ENCODE measurements around the gene E2F2. TPM values are rescaled to one million over a fixed set of nuclear protein-coding genes. Genes with fewer than 3 reads are reported as not detected.
"Not testable (repeated sequence)": the region's sequence is repeated elsewhere in the genome, so short reads cannot be mapped to it uniquely, and the experiment has no call there.

Gene E2F2
- total RNA-seq, 3 donors from 2014 or later (not counting 1 experiment from before 2014, with no cell fraction given): 2.1 to 3.9 (median 3.2) TPM

DNA sequence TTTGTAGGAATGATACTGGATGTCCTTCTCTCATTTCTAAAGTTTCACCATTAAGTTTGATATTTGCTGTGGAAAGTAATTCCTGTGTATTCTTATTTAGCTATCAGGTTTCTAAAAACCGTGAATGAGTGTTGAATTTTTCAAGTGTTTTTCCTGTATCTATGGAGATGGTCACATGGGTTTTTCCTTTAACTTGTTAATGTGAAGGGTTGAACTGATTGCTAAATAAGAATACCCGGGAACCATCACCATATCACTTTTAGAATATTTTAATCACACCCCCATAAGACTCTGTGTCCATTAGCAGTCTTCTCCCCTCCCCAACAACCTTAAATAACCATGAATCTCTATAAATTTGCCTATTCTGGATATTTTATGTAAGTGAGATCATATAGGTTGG lies 30.6 kb downstream of the E2F2 start:
- H3K4me1 Mint-ChIP-seq: no peaks in the 10 kb centered on the region
- peaks cover 7% of the 10 kb centered on the region for H3K4me1 ChIP-seq (ENCODE audit: control insufficient read depth, insufficient read depth, low read length)
- WGBS (ENCODE audit: insufficient coverage): 22% methylated on average over 1 of the region's 2 CpGs
- H3K27me3 Mint-ChIP-seq (ENCODE audit: low read depth in 2 of 2): no peaks in the 10 kb centered on the region
- no peaks in the 10 kb centered on the region for H3K36me3 ChIP-seq (ENCODE audit: control insufficient read depth, insufficient read depth, low read length)
- DNase-seq: no peak
- no peak overlapping the region for H3K4me3 Mint-ChIP-seq
- no peak overlapping the region for H3K4me3 ChIP-seq (ENCODE audit: low read length)
- H3K27ac ChIP-seq (ENCODE audit: low read length): no peak overlapping the region
- intact Hi-C loops (cut with micrococcal nuclease): no loop called here
- H3K36me3 Mint-ChIP-seq: no peaks in the 10 kb centered on the region
- no peak for TF ChIP-seq CTCF (IDR thresholded peaks at IDR 0.05)
- no peaks in the 10 kb centered on the region for H3K9me3 Mint-ChIP-seq
- no peaks in the 10 kb centered on the region for H3K27me3 ChIP-seq (ENCODE audit: control insufficient read depth, insufficient read depth, low read length)
- no peak overlapping the region for H3K27ac Mint-ChIP-seq
- no peaks in the 10 kb centered on the region for H3K9me3 ChIP-seq (ENCODE audit: control insufficient read depth, insufficient read depth, low read length)
- ATAC-seq: no peak

- ATAC-seq (no peak), DNase-seq (no peak)
- Mint-ChIP-seq H3K9me3 (no peaks in the 10 kb centered on the region), H3K4me1 (no peaks in the 10 kb centered on the region), H3K36me3 (no peaks in the 10 kb centered on the region), H3K4me3 (no peak overlapping the region), H3K27ac (peak overlapping the region in 1 of 2 donors; percentile 29), H3K27me3 (ENCODE audit: low read depth in 2 of 2) (no peaks in the 10 kb centered on the region)
- TF ChIP-seq CTCF (IDR thresholded peaks at IDR 0.05): no peak
- intact Hi-C loops (cut with micrococcal nuclease): loop anchor here (1.0 to 5.0 kb wide), 2 partner anchors 41 to 139 kb away; no protein-coding TSS in a partner anchor
- Histone ChIP-seq H3K9me3 (ENCODE audit: control insufficient read depth, insufficient read depth, low read length) (no peaks in the 10 kb centered on the region), H3K27me3 (ENCODE audit: control insufficient read depth, insufficient read depth, low read length) (no peaks in the 10 kb centered on the region), H3K4me3 (ENCODE audit: low read length) (no peak overlapping the region), H3K4me1 (ENCODE audit: control insufficient read depth, insufficient read depth, low read length) (peaks cover 7% of the 10 kb centered on the region), H3K36me3 (ENCODE audit: control insufficient read depth, insufficient read depth, low read length) (no peaks in the 10 kb centered on the region), H3K27ac (ENCODE audit: low read length) (no peak overlapping the region)
- 90% methylated on average over 2 of the region's 3 CpGs for WGBS (ENCODE audit: insufficient coverage)
These were observed 33.1 kb downstream of the E2F2 start for GRCh38 chr1:23497777-23498439.

DNA sequence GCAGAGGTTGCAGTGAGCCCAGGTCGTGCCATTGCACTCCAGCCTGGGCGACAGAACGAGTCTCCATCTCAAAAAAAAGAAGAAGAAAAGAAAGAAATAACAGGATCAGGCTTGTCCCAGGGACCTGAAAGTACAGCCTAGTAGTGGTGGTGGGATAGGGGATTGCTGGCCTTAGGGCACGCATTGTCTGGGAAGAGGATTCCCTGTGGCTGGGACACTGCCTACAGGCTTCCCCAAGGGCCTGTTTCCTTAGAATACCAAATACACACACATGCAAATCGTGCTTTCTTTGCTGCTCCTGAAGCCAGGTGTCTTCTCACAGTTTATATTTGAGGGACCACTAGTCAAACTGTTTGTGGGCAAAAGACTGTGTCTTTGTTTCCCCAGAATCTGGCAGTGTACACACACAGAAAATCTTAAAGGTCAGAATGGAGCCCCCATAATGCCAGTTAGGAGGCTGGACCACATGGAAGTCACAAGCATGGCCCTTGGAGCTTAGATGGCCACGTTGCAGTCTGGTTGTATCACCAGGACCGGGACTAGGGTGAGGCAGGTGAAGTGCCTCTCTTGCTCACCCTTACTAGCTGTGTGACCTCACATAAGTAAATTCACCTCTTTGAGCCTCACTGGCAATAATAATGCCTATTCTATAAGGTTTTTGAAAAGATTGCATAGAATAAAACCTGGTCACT lies 34.4 kb downstream of the E2F2 start:
- Histone ChIP-seq H3K4me3 (ENCODE audit: low read length) (no peak overlapping the region), H3K27me3 (ENCODE audit: control insufficient read depth, insufficient read depth, low read length) (no peaks in the 10 kb centered on the region), H3K27ac (ENCODE audit: low read length) (no peak overlapping the region), H3K36me3 (ENCODE audit: control insufficient read depth, insufficient read depth, low read length) (no peaks in the 10 kb centered on the region), H3K9me3 (ENCODE audit: control insufficient read depth, insufficient read depth, low read length) (no peaks in the 10 kb centered on the region), H3K4me1 (ENCODE audit: control insufficient read depth, insufficient read depth, low read length) (peaks cover 7% of the 10 kb centered on the region)
- WGBS (ENCODE audit: insufficient coverage): 73% methylated on average over 7 of the region's 7 CpGs
- Mint-ChIP-seq H3K9me3 (no peaks in the 10 kb centered on the region), H3K36me3 (no peaks in the 10 kb centered on the region), H3K4me1 (no peaks in the 10 kb centered on the region), H3K4me3 (no peak overlapping the region), H3K27me3 (ENCODE audit: low read depth in 2 of 2) (peaks cover 4 to 10% of the 10 kb centered on the region in 2 donors), H3K27ac (no peak overlapping the region)
- DNase-seq (no peak), ATAC-seq (peak in 1 of 3 donors; percentile 15)
- TF ChIP-seq CTCF (IDR thresholded peaks at IDR 0.05): no peak
- intact Hi-C loops (cut with micrococcal nuclease): loop anchor here (1.0 to 5.0 kb wide), 2 partner anchors 43 to 141 kb away; no protein-coding TSS in a partner anchor

GRCh38 chr1:23494836-23495235 lies 36.2 kb downstream of the E2F2 start:
- H3K36me3 ChIP-seq (ENCODE audit: control insufficient read depth, insufficient read depth, low read length); H3K27me3 ChIP-seq (ENCODE audit: control insufficient read depth, insufficient read depth, low read length); H3K4me1 ChIP-seq (ENCODE audit: control insufficient read depth, insufficient read depth, low read length); H3K4me1 Mint-ChIP-seq; ATAC-seq; H3K9me3 ChIP-seq (ENCODE audit: control insufficient read depth, insufficient read depth, low read length); H3K27ac Mint-ChIP-seq; H3K9me3 Mint-ChIP-seq; H3K4me3 ChIP-seq (ENCODE audit: low read length); DNase-seq; H3K4me3 Mint-ChIP-seq; H3K36me3 Mint-ChIP-seq; H3K27ac ChIP-seq (ENCODE audit: low read length): not testable (repeated sequence)
- 83% methylated on average over 5 of the region's 6 CpGs for WGBS (ENCODE audit: insufficient coverage)
- peaks cover 12 to 23% of the 10 kb centered on the region in 2 donors for H3K27me3 Mint-ChIP-seq (ENCODE audit: low read depth in 2 of 2)
- intact Hi-C loops (cut with micrococcal nuclease): loop anchor here (5.0 kb wide), 1 partner anchor 142 kb away; no protein-coding TSS in a partner anchor

- H3K4me1 ChIP-seq (ENCODE audit: control insufficient read depth, insufficient read depth, low read length); H3K27ac Mint-ChIP-seq; H3K36me3 ChIP-seq (ENCODE audit: control insufficient read depth, insufficient read depth, low read length); H3K9me3 ChIP-seq (ENCODE audit: control insufficient read depth, insufficient read depth, low read length); H3K4me3 Mint-ChIP-seq; H3K4me3 ChIP-seq (ENCODE audit: low read length); ATAC-seq; H3K27me3 ChIP-seq (ENCODE audit: control insufficient read depth, insufficient read depth, low read length); H3K4me1 Mint-ChIP-seq; intact Hi-C loops (cut with micrococcal nuclease); H3K27ac ChIP-seq (ENCODE audit: low read length); H3K36me3 Mint-ChIP-seq; DNase-seq; H3K9me3 Mint-ChIP-seq: not testable (repeated sequence)
- 86% methylated on average over 6 of the region's 6 CpGs for WGBS (ENCODE audit: insufficient coverage)
- H3K27me3 Mint-ChIP-seq (ENCODE audit: low read depth in 2 of 2): peaks cover 18 to 30% of the 10 kb centered on the region in 2 donors
These were observed 38.3 kb downstream of the E2F2 start for GRCh38 chr1:23492776-23493175.
